Lower leg skin (tissue), 3 donors: Measurements from ENCODE around the gene SELENOO.

ENCODE experiments used
- POLR2A ChIP-seq, 2 donors: fragments of 450-650 bp; IDR thresholded peaks; one replicate each; pipeline ENCODE4 v1.6.1; 2016 to 2017; ENCODE audit warnings: antibody characterized with exemption in 2 of 2, mild to moderate bottlenecking in 1 of 2, moderate library complexity in 1 of 2
- TF ChIP-seq, protein P1 (sequence below), 3 donors: fragments of 450-650 bp; IDR thresholded peaks; one replicate each; pipeline ENCODE4 v1.5.1; 2016; ENCODE audit warnings: antibody characterized with exemption in 3 of 3, mild to moderate bottlenecking in 3 of 3, moderate library complexity in 2 of 3

DNA sequence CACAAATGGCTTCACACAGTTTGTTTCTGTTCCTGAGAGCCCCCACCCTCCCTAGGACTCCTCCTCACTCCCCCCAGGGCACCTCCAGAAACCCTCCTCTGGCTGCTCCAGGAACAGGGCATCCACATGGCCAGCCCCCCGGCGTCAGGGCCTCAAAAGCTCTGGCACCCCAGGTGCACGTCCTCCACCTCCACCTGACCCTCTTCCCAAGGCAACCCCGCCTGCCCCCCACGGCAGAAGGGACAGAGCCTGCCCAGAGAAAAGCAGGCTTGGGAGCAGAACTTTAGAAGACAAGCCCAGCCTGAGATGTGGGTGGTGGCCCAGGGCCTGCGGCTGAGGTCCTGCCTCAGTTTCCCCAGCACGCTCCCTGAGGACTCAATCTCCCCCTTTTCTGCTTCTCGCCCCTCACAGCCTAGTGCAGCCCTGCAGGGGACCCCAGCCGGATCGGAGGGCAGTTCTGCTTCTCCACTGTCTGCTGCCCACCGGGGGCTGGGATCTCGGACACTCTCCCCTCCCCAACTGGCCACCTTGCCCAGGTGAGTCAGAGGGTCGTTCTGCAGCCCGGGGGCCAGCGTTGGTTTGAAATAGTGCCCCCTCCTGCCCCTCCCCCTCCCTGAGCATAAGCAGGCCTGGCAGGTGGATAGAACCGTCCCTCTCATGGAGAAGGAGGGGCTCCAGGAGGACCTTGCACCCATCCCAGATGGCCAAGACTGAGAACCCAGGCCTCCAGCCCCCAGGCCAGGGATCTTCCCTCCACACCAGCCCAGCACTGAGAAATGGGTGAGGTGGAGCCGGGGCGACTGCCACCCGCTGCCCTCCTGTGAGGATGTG, 17.5 kb upstream of the SELENOO start:
- TF ChIP-seq, protein P1, sequence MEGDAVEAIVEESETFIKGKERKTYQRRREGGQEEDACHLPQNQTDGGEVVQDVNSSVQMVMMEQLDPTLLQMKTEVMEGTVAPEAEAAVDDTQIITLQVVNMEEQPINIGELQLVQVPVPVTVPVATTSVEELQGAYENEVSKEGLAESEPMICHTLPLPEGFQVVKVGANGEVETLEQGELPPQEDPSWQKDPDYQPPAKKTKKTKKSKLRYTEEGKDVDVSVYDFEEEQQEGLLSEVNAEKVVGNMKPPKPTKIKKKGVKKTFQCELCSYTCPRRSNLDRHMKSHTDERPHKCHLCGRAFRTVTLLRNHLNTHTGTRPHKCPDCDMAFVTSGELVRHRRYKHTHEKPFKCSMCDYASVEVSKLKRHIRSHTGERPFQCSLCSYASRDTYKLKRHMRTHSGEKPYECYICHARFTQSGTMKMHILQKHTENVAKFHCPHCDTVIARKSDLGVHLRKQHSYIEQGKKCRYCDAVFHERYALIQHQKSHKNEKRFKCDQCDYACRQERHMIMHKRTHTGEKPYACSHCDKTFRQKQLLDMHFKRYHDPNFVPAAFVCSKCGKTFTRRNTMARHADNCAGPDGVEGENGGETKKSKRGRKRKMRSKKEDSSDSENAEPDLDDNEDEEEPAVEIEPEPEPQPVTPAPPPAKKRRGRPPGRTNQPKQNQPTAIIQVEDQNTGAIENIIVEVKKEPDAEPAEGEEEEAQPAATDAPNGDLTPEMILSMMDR (IDR thresholded peaks at IDR 0.05) = no peak
- no peak for TF ChIP-seq POLR2A (IDR thresholded peaks at IDR 0.05)
